ENCODE results near the gene HLF. TPM values are rescaled to one million over a fixed set of nuclear protein-coding genes. Genes with fewer than 3 reads are reported as not detected.

HLF gene
- total and polyA plus RNA-seq, 2 experiments from 2014 or later, result 0.28 TPM; not detected in 1

DNA sequence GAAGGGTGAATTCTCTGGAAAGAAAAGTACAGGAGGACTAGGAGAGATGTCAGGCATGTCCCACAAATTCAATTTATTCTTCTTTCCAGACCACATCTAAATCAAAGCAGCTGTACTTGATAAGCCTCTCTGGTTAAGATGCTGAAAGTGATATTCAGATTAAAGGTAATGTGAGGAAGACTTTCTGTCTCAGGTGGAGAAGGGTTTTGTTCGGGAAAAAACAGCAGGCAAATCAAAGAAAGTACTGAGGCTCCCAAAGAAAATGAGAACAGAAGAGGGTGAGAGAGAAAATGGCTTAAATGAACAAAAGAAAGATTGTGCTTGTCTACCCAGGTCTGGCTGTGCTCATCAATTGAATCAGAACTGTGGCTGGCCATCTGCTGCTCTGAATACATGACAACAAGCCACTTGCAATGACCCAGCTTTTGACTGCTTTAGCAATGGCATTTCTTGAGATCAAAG, 101.3 kb downstream of the HLF start:
- no peaks in the 10 kb centered on the region for H3K36me3 ChIP-seq (ENCODE audit: insufficient read depth)
- Mint-ChIP-seq H3K4me1 (peaks cover 16% of the 10 kb centered on the region), H3K9me3 (peaks cover 5% of the 10 kb centered on the region), H3K36me3 (ENCODE audit: low read depth) (no peaks in the 10 kb centered on the region; the same call in 1 of the 3 replicates), H3K27me3 (ENCODE audit: insufficient read depth, low read depth, poor library complexity) (peaks cover 2% of the 10 kb centered on the region), H3K4me3 (no peak overlapping the region), H3K27ac (no peak overlapping the region)
- H3K27ac ChIP-seq (ENCODE audit: low read depth), result no peak overlapping the region
- peak overlapping the region; percentile 49 for H2AFZ ChIP-seq
- no peaks in the 10 kb centered on the region for H3K27me3 ChIP-seq (ENCODE audit: insufficient read depth)
- no peaks in the 10 kb centered on the region; the same call in none of the 2 replicates for H3K9me2 ChIP-seq (ENCODE audit: insufficient read depth)
- ATAC-seq (no peak), DNase-seq (ENCODE audit: low spot score) (no peak)
- H3K79me2 ChIP-seq (replicated peaks; ENCODE audit: insufficient read depth), result no peaks in the 10 kb centered on the region
- H3F3A ChIP-seq (replicated peaks; ENCODE audit: low read depth), result no peaks in the 10 kb centered on the region
- no peak overlapping the region for H3K4me2 ChIP-seq
- peaks cover 17% of the 10 kb centered on the region for H3K4me1 ChIP-seq (ENCODE audit: insufficient read depth)
- TF ChIP-seq REST (IDR thresholded peaks at IDR 0.05; ENCODE audit: unreplicated experiment) (no peak), EZH2 (IDR thresholded peaks at IDR 0.05; ENCODE audit: low read depth, unreplicated experiment) (no peak), CTCF (conservative IDR thresholded peaks at IDR 0.05; ENCODE audit: low read depth in 2 of 2) (no peak), CREB1 (CRISPR knock-in tag; IDR thresholded peaks at IDR 0.05; ENCODE audit: low read depth) (no peak), ZNF331 (CRISPR knock-in tag; IDR thresholded peaks at IDR 0.05; ENCODE audit: low read depth) (no peak), NANOG (IDR thresholded peaks at IDR 0.05; ENCODE audit: borderline replicate concordance) (no peak), JUNB (IDR thresholded peaks at IDR 0.05; ENCODE audit: unreplicated experiment) (no peak)
- no peak overlapping the region for H3K4me3 ChIP-seq
- H4K20me1 ChIP-seq (replicated peaks; ENCODE audit: insufficient read depth), result no peaks in the 10 kb centered on the region

- Mint-ChIP-seq H3K4me1 (peaks cover 10% of the 10 kb centered on the region), H3K4me3 (no peak overlapping the region), H3K36me3 (ENCODE audit: low read depth) (peaks cover 12% of the 10 kb centered on the region), H3K9me3 (peaks cover 21% of the 10 kb centered on the region), H3K27ac (no peak overlapping the region), H3K27me3 (ENCODE audit: insufficient read depth, low read depth, poor library complexity) (peaks cover 2% of the 10 kb centered on the region)
- peaks cover 17% of the 10 kb centered on the region for H3K4me1 ChIP-seq (ENCODE audit: insufficient read depth)
- no peaks in the 10 kb centered on the region for H3K36me3 ChIP-seq (ENCODE audit: insufficient read depth)
- no peaks in the 10 kb centered on the region for H3K79me2 ChIP-seq (replicated peaks; ENCODE audit: insufficient read depth)
- H3K4me2 ChIP-seq, result no peak overlapping the region
- H3K4me3 ChIP-seq, result no peak overlapping the region
- H2AFZ ChIP-seq, result no peak overlapping the region
- no peaks in the 10 kb centered on the region for H4K20me1 ChIP-seq (replicated peaks; ENCODE audit: insufficient read depth)
- no peaks in the 10 kb centered on the region; the same call in none of the 2 replicates for H3K9me2 ChIP-seq (ENCODE audit: insufficient read depth)
- no peaks in the 10 kb centered on the region for H3K27me3 ChIP-seq (ENCODE audit: insufficient read depth)
- no peaks in the 10 kb centered on the region for H3F3A ChIP-seq (replicated peaks; ENCODE audit: low read depth)
- no peak for ATAC-seq
- no peak overlapping the region for H3K27ac ChIP-seq (ENCODE audit: low read depth)
- DNase-seq (ENCODE audit: low spot score), result no peak
- TF ChIP-seq JUNB (IDR thresholded peaks at IDR 0.05; ENCODE audit: unreplicated experiment) (no peak), REST (IDR thresholded peaks at IDR 0.05; ENCODE audit: unreplicated experiment) (no peak), CTCF (conservative IDR thresholded peaks at IDR 0.05; ENCODE audit: low read depth in 2 of 2) (no peak), STAT1 (IDR thresholded peaks at IDR 0.05; ENCODE audit: unreplicated experiment) (no peak), EZH2phosphoT487 (IDR thresholded peaks at IDR 0.05; ENCODE audit: unreplicated experiment) (no peak)
These were observed 103.9 kb downstream of the HLF start for GRCh38 chr17:55368706-55369105.

Data from GM23338 (cell line).